Left lung (tissue), 10 donors: ENCODE data around the gene PCDHGB6. TPM values are rescaled to one million over a fixed set of nuclear protein-coding genes. Genes with fewer than 3 reads are reported as not detected.

Experiments used
- ATAC-seq: fragments of 200-7000 bp; cut with Tn5 transposase; one replicate; pipeline ENCODE4 v1.9.1; 2020; ENCODE audit warnings: moderate library complexity
- DNase-seq, 4 donors: peaks; one replicate each; pipeline ENCODE4 v3.0.0-alpha.2; 2013 to 2020
- H3K27ac ChIP-seq, 2 donors: fragments of 200-600 bp; sonication (generic) in 1 of 2; one replicate each; pipeline versions ENCODE4 v1.5.0 to v1.8.0; 2020 to 2021
- H3K27me3 ChIP-seq, 2 donors: fragments of 200-600 bp; sonication (generic) in 1 of 2; one replicate each; pipeline versions ENCODE4 v1.5.0 to v1.8.0; 2020 to 2021
- H3K36me3 ChIP-seq, 2 donors: fragments of 200-600 bp; sonication (generic) in 1 of 2; one replicate each; pipeline versions ENCODE4 v1.5.0 to v1.8.0; 2020 to 2021
- H3K4me1 ChIP-seq, 2 donors: fragments of 200-600 bp; one replicate each; pipeline ENCODE4 v1.8.0; 2021
- H3K4me3 ChIP-seq, 2 donors: fragments of 200-600 bp; sonication (generic) in 1 of 2; one replicate each; pipeline versions ENCODE4 v1.5.0 to v1.8.0; 2020 to 2021; ENCODE audit warnings: mild to moderate bottlenecking in 1 of 2
- H3K9me3 ChIP-seq, 2 donors: fragments of 200-600 bp; sonication (generic) in 1 of 2; one replicate each; pipeline versions ENCODE4 v1.5.0 to v1.8.0; 2020 to 2021
- CTCF ChIP-seq, 2 donors: fragments of 200-600 bp; sonication (generic) in 1 of 2; IDR thresholded peaks; one replicate each; pipeline versions ENCODE4 v1.5.0 to v1.8.0; 2021; ENCODE audit warnings: antibody characterized with exemption in 2 of 2
- intact Hi-C, 2 donors: fragments of 100-400 bp; cut with DNase I; formaldehyde crosslinking; loops; one replicate each; pipeline versions ENCODE4 v1.11.2 to v1.14.2; 2022
- polyA plus RNA-seq, 6 donors: library from polyadenylated mRNA; unstranded; fragments of 120-200 nt; gene quantifications; one replicate each; pipeline ENCODE4 v1.2.1, GENCODE V29; 2013; ENCODE audit not compliant: insufficient read length in 6 of 6
- total RNA-seq, 2 donors: library from RNA; stranded (reverse); fragmentation: NEBNext Ultra II Directional; extraction: Animal tissue kit (Norgen Biotek cat#: 25700); gene quantifications; one replicate each; pipeline ENCODE4 v1.2.1, GENCODE V29; 2021
- donor health status: DM: no; HTN: yes; CAD: no.
- donor health status: DM: no; HTN: no; CAD: no.

PCDHGB6 gene
- total and polyA plus RNA-seq, 8 donors: 4.3 to 9.4 (median 8.1) TPM

GRCh38 chr5:141363952-141364660, 43.7 kb upstream of the PCDHGB6 start, which contains the start of gene PCDHGA5:
PCDHGA5 (plus strand) TSS chr5:141364162; CDS start chr5:141364331, 169 bp downstream.
- Histone ChIP-seq H3K36me3 (no peaks in the 10 kb centered on the region), H3K9me3 (peaks cover 4 to 89% of the 10 kb centered on the region in 2 donors), H3K27ac (no peak within 1 kb of the TSS), H3K27me3 (peaks cover 47 to 99% of the 10 kb centered on the region in 2 donors), H3K4me3 (no peak within 1 kb of the TSS), H3K4me1 (no peaks in the 10 kb centered on the region)
- no peak for DNase-seq
- no peak for TF ChIP-seq CTCF (IDR thresholded peaks at IDR 0.05)
- ATAC-seq: no peak
- intact Hi-C loops: no loop called here

DNA sequence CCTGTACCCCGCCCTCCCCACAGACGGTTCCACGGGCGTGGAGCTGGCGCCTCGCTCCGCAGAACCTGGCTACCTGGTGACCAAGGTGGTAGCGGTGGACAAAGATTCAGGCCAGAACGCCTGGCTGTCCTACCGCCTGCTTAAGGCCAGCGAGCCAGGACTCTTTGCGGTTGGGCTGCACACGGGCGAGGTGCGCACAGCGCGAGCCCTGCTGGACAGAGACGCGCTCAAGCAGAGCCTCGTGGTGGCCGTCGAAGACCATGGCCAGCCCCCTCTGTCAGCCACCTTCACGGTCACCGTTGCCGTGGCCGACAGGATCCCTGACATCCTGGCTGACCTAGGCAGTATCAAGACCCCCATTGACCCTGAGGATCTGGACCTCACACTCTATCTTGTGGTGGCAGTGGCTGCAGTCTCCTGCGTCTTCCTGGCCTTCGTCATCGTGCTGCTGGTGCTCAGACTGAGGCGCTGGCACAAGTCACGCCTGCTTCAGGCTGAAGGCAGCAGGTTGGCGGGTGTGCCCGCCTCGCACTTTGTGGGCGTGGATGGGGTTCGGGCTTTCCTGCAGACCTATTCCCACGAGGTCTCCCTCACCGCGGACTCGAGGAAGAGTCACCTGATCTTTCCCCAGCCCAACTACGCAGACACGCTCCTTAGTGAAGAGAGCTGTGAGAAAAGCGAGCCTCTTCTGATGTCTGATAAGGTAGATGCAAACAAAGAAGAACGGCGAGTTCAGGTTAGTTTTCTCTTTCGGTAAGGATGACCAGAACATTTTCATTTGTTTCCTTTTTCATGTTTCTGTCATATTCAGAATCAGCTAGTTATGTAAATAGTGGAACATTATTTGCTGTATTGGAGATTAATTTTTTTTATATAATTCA, 41.6 kb upstream of the PCDHGB6 start:
- Histone ChIP-seq H3K27ac (no peak overlapping the region), H3K27me3 (peaks cover 51 to 99% of the 10 kb centered on the region in 2 donors), H3K9me3 (peaks cover under 1 to 88% of the 10 kb centered on the region in 2 donors), H3K4me1 (no peaks in the 10 kb centered on the region), H3K4me3 (no peak overlapping the region), H3K36me3 (no peaks in the 10 kb centered on the region)
- DNase-seq (no peak), ATAC-seq (no peak)
- intact Hi-C loops: no loop called here
- no peak for TF ChIP-seq CTCF (IDR thresholded peaks at IDR 0.05)

- peak; percentile 54 for ATAC-seq
- H3K4me1 ChIP-seq: no peaks in the 10 kb centered on the region
- no peak for TF ChIP-seq CTCF (IDR thresholded peaks at IDR 0.05)
- no peak for DNase-seq
- no peaks in the 10 kb centered on the region for H3K36me3 ChIP-seq
- intact Hi-C loops: no loop called here
- H3K4me3 ChIP-seq: no peak within 1 kb of the TSS
- H3K27me3 ChIP-seq: peaks cover 41 to 99% of the 10 kb centered on the region in 2 donors
- H3K27ac ChIP-seq: no peak within 1 kb of the TSS
- H3K9me3 ChIP-seq: peaks cover 3 to 87% of the 10 kb centered on the region in 2 donors
These were observed 37.6 kb upstream of the PCDHGB6 start, which contains the start of gene PCDHGB3 for GRCh38 chr5:141369994-141370848. PCDHGB3 (plus strand) TSS chr5:141370242; CDS start chr5:141370395, 153 bp downstream.

GRCh38 chr5:141371572-141372475, 36.0 kb upstream of the PCDHGB6 start:
- TF ChIP-seq CTCF (IDR thresholded peaks at IDR 0.05): no peak
- no peak for DNase-seq
- peaks cover 3 to 86% of the 10 kb centered on the region in 2 donors for H3K9me3 ChIP-seq
- intact Hi-C loops: no loop called here
- ATAC-seq: no peak
- no peak overlapping the region for H3K4me3 ChIP-seq
- H3K4me1 ChIP-seq: no peaks in the 10 kb centered on the region
- H3K27me3 ChIP-seq: peaks cover 27 to 97% of the 10 kb centered on the region in 2 donors
- no peaks in the 10 kb centered on the region for H3K36me3 ChIP-seq
- H3K27ac ChIP-seq: no peak overlapping the region
